Measurements from ENCODE around the gene TENM3.

- TF ChIP-seq CTCF (IDR thresholded peaks at IDR 0.05; ENCODE audit: extremely low read depth in 1 of 2, insufficient read depth in 1 of 2, low read depth in 1 of 2, low read length in 2 of 2) (no peak), POLR2AphosphoS5 (IDR thresholded peaks at IDR 0.05; ENCODE audit: insufficient read depth, low read depth, low read length) (no peak), EZH2 (IDR thresholded peaks at IDR 0.05; ENCODE audit: borderline replicate concordance, low read depth, low read length, severe bottlenecking) (no peak), MAX (IDR thresholded peaks at IDR 0.05; ENCODE audit: insufficient read depth, insufficient read length) (no peak)
These were observed 332.0 kb downstream of the TENM3 start for GRCh38 chr4:182575225-182575624.
